Urinary bladder (tissue), 4 donors: ENCODE data around the gene EFEMP1. TPM values are rescaled to one million over a fixed set of nuclear protein-coding genes. Genes with fewer than 3 reads are reported as not detected.

Source experiments
- DNase-seq: peaks from one replicate; pipeline ENCODE4 v3.0.0-alpha.2; 2015; ENCODE audit errors: extremely low spot score
- H3K27ac ChIP-seq: one replicate; pipeline ENCODE4 v1.5.1; 2013; ENCODE audit warnings: low read depth, mild to moderate bottlenecking, moderate library complexity
- H3K36me3 ChIP-seq: one replicate; pipeline ENCODE4 v1.6.1; 2013; ENCODE audit warnings: mild to moderate bottlenecking, moderate library complexity; ENCODE audit not compliant: insufficient read depth
- H3K4me1 ChIP-seq: one replicate; pipeline ENCODE4 v1.6.1; 2013; ENCODE audit warnings: mild to moderate bottlenecking, moderate library complexity; ENCODE audit not compliant: insufficient read depth
- H3K4me3 ChIP-seq: one replicate; pipeline ENCODE4 v1.5.1; 2013; ENCODE audit warnings: low read depth, low read length
- WGBS: extraction: QIAGEN DNeasy Blood & Tissue Kit; methylation state at CpG from one replicate; pipeline ENCODE4 v1.1.7; 2013; 5-methylcytosine and 5-hydroxymethylcytosine counted together
- polyA plus RNA-seq: library from polyadenylated mRNA; stranded (reverse); fragments of 200-250 nt; gene quantifications from one replicate; pipeline ENCODE4 v1.2.3, GENCODE V29; 2013
- total RNA-seq: library from RNA; depleted of rRNA; stranded (reverse); fragments of >200 nt; gene quantifications from one replicate; pipeline ENCODE4 v1.2.3, GENCODE V29; 2014
- donor health status: healthy with polysubstance abuse.
- donor health status: healthy.

Gene EFEMP1
- total and polyA plus RNA-seq, 2 donors = 146 to 244 TPM

DNA sequence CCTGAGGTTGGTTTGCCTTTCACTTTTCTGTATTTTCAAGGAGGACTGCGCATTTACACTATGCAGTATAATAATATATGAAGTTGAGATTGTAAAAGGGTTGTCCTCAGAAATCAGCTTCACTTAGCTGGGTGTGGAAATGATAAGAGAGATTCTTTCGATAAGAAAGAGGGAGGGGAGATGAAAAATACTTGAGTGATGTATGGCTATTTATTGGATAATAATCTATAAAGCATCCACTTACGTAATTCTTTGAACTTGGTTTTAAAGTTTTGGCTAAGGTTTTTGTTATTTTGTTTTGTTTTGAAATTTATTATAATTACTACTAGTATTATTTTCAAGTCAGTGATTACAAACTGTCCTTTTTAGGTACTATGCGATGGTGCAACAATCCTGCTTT lies 40.6 kb downstream of the EFEMP1 start:
- Histone ChIP-seq H3K27ac (no peak overlapping the region), H3K4me3 (no peak overlapping the region), H3K36me3 (no peaks in the 10 kb centered on the region), H3K4me1 (no peaks in the 10 kb centered on the region)
- DNase-seq = no peak
- WGBS = 83% methylated on average over 4 of the region's 4 CpGs

DNA sequence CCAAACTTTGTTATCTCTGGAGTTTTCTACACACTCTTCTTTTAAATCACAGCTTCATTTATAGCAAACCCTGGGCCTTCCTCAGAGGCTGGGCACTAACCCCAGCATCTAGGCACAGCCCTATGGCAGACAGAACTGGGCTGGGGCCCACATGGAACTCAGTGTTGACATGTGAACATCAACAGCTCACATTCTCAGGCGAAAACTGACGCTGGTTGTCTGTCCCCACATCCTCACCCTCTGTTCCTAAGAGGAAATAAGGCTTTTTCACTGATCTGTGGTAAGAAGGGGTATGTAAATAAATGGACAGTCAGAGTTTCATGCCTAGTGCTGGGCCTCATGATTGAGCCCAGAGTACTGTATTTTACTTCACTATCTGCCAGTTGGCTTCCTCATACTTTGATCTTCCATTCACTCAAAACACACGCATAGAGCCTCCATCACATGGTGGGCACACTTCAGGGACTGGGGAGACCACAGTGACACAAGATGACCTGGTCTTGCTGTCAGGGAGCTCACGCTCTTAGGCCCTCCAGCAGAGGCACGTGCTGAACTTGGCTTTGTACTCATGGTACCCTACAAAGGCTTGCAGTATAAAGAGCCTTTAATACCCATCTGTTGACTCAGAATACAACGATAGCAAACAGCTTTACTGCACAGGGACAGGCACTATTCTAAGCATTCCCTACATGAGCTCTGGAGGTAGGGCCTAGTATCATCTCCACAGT lies 43.0 kb downstream of the EFEMP1 start:
- no peak overlapping the region for H3K4me3 ChIP-seq
- no peaks in the 10 kb centered on the region for H3K36me3 ChIP-seq
- H3K27ac ChIP-seq = no peak overlapping the region
- DNase-seq = no peak
- 82% methylated on average over 6 of the region's 6 CpGs for WGBS
- no peaks in the 10 kb centered on the region for H3K4me1 ChIP-seq

DNA sequence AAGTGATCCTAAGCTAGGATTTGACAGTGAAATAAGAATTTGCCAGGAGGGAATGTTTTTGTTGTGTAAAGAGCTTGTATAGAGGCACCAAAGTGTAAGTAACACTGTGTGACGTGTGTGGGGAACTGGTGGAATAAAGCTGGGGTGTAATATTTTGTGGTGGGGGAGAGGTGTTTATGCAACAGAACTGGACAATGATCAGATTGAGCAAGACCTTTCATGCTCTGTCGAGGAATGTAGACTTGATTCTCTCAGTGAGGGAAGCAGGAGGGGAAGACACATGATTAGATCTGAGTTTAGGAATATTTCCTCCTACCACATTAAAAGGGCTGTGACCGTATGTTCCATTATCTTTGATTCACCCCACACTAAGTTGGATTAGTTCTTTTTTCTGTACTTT lies 43.6 kb downstream of the EFEMP1 start:
- H3K36me3 ChIP-seq = no peaks in the 10 kb centered on the region
- WGBS = 64% methylated on average over 3 of the region's 3 CpGs
- no peak for DNase-seq
- H3K4me1 ChIP-seq = no peaks in the 10 kb centered on the region
- H3K27ac ChIP-seq = no peak overlapping the region
- H3K4me3 ChIP-seq = no peak overlapping the region

- 73% methylated on average over 2 of the region's 2 CpGs for WGBS
- DNase-seq = no peak
- no peaks in the 10 kb centered on the region for H3K4me1 ChIP-seq
- H3K27ac ChIP-seq = no peak overlapping the region
- H3K4me3 ChIP-seq = no peak overlapping the region
- H3K36me3 ChIP-seq = no peaks in the 10 kb centered on the region
These were observed 46.5 kb downstream of the EFEMP1 start for GRCh38 chr2:55877087-55877436.

- Histone ChIP-seq H3K4me3 (no peak overlapping the region), H3K36me3 (no peaks in the 10 kb centered on the region), H3K27ac (no peak overlapping the region), H3K4me1 (no peaks in the 10 kb centered on the region)
- 78% methylated on average over 6 of the region's 6 CpGs for WGBS
- no peak for DNase-seq
These were observed 47.0 kb downstream of the EFEMP1 start for GRCh38 chr2:55876429-55877086.

- Histone ChIP-seq H3K4me1 (no peaks in the 10 kb centered on the region), H3K36me3 (no peaks in the 10 kb centered on the region), H3K4me3 (no peak overlapping the region), H3K27ac (no peak overlapping the region)
- 73% methylated on average over 4 of the region's 4 CpGs for WGBS
- DNase-seq = no peak
These were observed 48.0 kb downstream of the EFEMP1 start for GRCh38 chr2:55875434-55876135.

DNA sequence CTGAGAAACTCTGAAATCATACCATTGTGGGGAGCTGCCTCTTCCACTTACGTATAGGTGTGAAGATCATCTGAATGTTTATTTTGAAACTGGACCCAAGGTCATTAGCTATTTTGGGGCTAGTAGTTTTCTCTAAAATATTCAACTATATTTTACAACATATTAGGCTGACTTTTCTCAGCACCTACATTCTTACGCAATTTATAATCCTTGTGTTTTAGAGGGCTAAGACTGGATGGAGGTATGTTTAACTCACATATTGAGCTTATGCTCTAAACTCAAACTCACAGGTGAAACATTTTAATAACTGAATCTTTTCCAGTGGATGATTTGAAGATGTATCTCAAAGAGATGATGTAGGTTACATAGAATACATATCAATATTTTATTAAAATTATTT lies 49.2 kb downstream of the EFEMP1 start:
- WGBS = 86% methylated on average over 2 of the region's 2 CpGs
- Histone ChIP-seq H3K36me3 (peaks cover 1% of the 10 kb centered on the region), H3K4me1 (no peaks in the 10 kb centered on the region), H3K27ac (no peak overlapping the region), H3K4me3 (no peak overlapping the region)
- no peak for DNase-seq

- H3K4me1 ChIP-seq = no peaks in the 10 kb centered on the region
- H3K27ac ChIP-seq = no peak overlapping the region
- H3K4me3 ChIP-seq = no peak overlapping the region
- peaks cover 1% of the 10 kb centered on the region for H3K36me3 ChIP-seq
- DNase-seq = no peak
These were observed 51.9 kb downstream of the EFEMP1 start for GRCh38 chr2:55871637-55872036.

GRCh38 chr2:55869637-55870325 lies 53.8 kb downstream of the EFEMP1 start:
- Histone ChIP-seq H3K27ac (no peak overlapping the region), H3K4me1 (no peaks in the 10 kb centered on the region), H3K36me3 (peaks cover 1% of the 10 kb centered on the region), H3K4me3 (no peak overlapping the region)
- 72% methylated on average over 5 of the region's 5 CpGs for WGBS
- DNase-seq = no peak

DNA sequence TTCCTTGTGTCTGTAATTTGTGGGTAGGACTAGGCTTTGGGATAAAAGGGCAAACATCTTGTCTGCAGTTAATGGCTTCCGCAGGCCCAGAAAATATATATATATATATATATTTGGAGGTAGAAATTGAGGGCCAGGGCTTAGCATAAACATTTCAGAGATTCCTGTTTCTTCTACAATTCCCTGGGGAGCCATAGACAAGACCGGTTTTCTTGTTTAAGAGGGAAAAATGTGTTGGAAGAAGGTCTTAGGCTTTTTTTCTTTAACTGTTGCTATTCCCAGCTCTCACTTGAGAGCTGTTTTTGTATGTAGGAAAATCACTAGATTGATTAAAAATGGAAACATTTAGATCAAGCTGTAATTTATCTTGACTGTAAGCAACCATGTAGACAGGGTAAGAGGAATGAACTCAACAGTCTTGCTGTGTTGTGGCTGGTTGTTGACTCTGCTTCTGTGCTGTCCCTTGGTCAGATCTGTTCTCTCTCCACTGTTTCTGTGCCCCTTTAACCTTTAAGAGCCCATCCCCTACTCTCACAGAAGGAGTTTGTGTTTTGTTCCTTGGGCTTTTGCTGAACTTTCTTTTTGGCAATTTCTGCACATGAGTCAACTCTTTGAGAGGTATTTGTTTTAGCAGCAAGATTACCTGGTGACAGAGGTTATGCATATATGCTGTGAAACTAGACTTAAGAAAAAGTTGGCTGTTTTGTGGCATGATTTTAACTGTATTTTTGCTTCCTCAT lies 58.3 kb downstream of the EFEMP1 start:
- DNase-seq = no peak
- Histone ChIP-seq H3K27ac (no peak overlapping the region), H3K36me3 (peaks cover 1% of the 10 kb centered on the region), H3K4me3 (no peak overlapping the region), H3K4me1 (no peaks in the 10 kb centered on the region)
- WGBS = 55% methylated on average over 2 of the region's 2 CpGs

DNA sequence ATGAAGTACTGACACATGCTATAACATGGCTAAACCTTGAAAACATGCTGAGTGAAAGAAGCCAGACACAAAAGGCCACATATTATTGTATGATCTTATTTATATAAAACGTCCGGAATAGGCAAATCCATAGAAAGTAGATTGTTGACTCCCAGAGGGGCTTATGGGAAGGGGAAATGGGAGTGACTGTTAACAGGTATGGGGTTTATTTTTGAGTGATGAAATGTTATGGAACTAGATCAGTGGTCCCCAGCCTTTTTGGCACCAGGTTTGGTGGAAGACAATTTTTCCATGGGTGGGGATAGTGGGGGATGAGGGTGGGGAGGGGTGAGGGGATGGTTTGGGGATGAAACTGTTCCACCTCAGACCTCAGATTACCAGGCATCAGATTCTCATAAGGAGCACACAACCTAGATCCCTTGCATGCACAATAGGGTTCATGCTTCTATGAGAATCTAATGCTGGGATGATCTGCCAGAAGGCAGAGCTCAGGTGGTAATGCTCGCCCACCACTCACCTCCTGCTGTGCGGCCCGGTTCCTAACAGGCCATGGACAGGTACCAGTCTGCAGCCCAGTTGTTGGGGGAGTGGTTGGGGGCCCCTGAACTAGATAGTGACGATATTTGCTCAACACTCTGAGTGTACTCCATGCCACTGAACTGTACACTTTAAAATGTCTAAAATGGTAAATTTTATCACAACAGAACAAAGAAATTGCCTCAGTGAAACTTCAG lies 59.1 kb downstream of the EFEMP1 start:
- no peaks in the 10 kb centered on the region for H3K4me1 ChIP-seq
- DNase-seq = no peak
- no peak overlapping the region for H3K27ac ChIP-seq
- no peaks in the 10 kb centered on the region for H3K36me3 ChIP-seq
- WGBS = 87% methylated on average over 6 of the region's 6 CpGs
- H3K4me3 ChIP-seq = no peak overlapping the region

- no peak for DNase-seq
- Histone ChIP-seq H3K27ac (no peak overlapping the region), H3K4me3 (no peak overlapping the region), H3K36me3 (no peaks in the 10 kb centered on the region), H3K4me1 (no peaks in the 10 kb centered on the region)
- 82% methylated on average over 7 of the region's 7 CpGs for WGBS
These were observed 60.8 kb downstream of the EFEMP1 start for GRCh38 chr2:55862673-55863390.
